Measurements from ENCODE around the gene MT1F. TPM values are rescaled to one million over a fixed set of nuclear protein-coding genes. Genes with fewer than 3 reads are reported as not detected.

The MT1F gene
- total RNA-seq, 1 experiment from 2014 or later = 2.1 TPM

- peak overlapping the region; percentile 93 for H3K27ac ChIP-seq (ENCODE audit: low read length)
- POLR2A ChIA-PET = no interaction called here
Measured at GRCh38 chr16:56616608-56617211, 41.0 kb upstream of the MT1F start.

DNA sequence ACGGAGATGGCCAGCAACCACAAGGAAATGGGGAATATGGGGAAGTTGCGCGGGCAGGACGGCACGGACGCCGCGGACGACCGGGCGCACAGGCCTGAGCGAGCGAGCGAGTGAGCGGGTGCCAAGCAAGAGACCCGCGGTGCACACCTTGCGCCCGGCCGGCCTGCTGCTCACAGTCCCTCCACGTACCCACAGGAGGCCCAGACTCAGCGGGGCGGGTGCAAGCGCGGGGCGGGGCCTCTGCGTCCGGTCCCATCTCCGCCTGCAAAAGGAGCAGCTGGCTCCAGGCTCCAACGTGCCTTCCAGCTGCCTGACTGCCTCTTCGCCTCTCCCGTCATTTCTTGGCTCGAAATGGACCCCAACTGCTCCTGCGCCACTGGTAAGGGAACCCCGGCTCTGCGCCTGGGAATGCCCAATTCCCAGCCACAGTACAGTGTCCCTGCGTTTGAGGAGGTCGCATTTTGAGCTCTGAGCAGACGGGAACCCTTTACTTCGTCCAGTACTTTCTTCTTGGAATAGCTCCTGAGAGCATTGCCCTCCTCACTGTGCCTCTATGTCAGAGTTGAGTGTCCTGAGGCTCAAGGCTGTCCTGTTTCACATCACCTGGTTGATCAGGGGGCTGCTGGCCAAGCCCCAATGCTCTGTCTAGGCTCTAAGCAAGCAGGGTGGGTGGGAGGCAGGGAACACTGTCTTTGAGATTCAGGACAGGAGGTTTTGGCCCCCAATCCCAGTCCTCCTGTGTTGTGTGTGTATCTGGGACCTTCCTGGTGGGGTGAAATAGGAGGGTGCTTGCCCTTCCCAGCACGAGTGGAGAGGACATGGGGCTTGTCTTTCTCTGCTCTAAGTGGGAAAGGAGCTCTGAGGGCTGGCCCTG, 40.3 kb upstream of the MT1F start:
- BruUV-seq (replicated peaks) = no TSS peak
- no peaks in the 10 kb centered on the region for H3K36me3 ChIP-seq (ENCODE audit: control insufficient read depth, insufficient read depth, low read length)
- H3K4me1 ChIP-seq (ENCODE audit: control insufficient read depth, insufficient read depth, low read length) = peaks cover 41% of the 10 kb centered on the region
- H3K9me3 ChIP-seq (ENCODE audit: control insufficient read depth, insufficient read depth, low read depth, low read length) = no peaks in the 10 kb centered on the region
- TF ChIP-seq, protein P1, sequence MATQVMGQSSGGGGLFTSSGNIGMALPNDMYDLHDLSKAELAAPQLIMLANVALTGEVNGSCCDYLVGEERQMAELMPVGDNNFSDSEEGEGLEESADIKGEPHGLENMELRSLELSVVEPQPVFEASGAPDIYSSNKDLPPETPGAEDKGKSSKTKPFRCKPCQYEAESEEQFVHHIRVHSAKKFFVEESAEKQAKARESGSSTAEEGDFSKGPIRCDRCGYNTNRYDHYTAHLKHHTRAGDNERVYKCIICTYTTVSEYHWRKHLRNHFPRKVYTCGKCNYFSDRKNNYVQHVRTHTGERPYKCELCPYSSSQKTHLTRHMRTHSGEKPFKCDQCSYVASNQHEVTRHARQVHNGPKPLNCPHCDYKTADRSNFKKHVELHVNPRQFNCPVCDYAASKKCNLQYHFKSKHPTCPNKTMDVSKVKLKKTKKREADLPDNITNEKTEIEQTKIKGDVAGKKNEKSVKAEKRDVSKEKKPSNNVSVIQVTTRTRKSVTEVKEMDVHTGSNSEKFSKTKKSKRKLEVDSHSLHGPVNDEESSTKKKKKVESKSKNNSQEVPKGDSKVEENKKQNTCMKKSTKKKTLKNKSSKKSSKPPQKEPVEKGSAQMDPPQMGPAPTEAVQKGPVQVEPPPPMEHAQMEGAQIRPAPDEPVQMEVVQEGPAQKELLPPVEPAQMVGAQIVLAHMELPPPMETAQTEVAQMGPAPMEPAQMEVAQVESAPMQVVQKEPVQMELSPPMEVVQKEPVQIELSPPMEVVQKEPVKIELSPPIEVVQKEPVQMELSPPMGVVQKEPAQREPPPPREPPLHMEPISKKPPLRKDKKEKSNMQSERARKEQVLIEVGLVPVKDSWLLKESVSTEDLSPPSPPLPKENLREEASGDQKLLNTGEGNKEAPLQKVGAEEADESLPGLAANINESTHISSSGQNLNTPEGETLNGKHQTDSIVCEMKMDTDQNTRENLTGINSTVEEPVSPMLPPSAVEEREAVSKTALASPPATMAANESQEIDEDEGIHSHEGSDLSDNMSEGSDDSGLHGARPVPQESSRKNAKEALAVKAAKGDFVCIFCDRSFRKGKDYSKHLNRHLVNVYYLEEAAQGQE (IDR thresholded peaks at IDR 0.05; ENCODE audit: insufficient read depth in 1 of 2, low read depth in 2 of 2, low read length in 1 of 2) = 0 out of 4 replicates have a peak, but pooled peaks of 1 of the 2 experiments have one; percentile 21
- TF ChIP-seq TCF7L2 (IDR thresholded peaks at IDR 0.05; ENCODE audit: low read depth, low read length) (no peak), POLR2AphosphoS5 (IDR thresholded peaks at IDR 0.05; ENCODE audit: low read depth, low read length) (peak; percentile 63), SIN3A (IDR thresholded peaks at IDR 0.05; ENCODE audit: borderline replicate concordance, insufficient read depth, low read depth, low read length) (no peak)
- TF ChIP-seq, protein P2, sequence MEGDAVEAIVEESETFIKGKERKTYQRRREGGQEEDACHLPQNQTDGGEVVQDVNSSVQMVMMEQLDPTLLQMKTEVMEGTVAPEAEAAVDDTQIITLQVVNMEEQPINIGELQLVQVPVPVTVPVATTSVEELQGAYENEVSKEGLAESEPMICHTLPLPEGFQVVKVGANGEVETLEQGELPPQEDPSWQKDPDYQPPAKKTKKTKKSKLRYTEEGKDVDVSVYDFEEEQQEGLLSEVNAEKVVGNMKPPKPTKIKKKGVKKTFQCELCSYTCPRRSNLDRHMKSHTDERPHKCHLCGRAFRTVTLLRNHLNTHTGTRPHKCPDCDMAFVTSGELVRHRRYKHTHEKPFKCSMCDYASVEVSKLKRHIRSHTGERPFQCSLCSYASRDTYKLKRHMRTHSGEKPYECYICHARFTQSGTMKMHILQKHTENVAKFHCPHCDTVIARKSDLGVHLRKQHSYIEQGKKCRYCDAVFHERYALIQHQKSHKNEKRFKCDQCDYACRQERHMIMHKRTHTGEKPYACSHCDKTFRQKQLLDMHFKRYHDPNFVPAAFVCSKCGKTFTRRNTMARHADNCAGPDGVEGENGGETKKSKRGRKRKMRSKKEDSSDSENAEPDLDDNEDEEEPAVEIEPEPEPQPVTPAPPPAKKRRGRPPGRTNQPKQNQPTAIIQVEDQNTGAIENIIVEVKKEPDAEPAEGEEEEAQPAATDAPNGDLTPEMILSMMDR (IDR thresholded peaks at IDR 0.05) = no peak
- ATAC-seq (peak; percentile 89), DNase-seq (ENCODE audit: low read depth, low spot score) (no peak)
- intact Hi-C loops (cut with micrococcal nuclease; ENCODE audit: unreplicated experiment) (no loop called here), in situ Hi-C loops (cut with HindIII; ENCODE audit: low pct_unique_long_range_greater_than_20kb, low sequenced_read_pairs) (no loop called here)
- POLR2A ChIA-PET = interaction anchor here (1.1 kb wide), 1 partner anchor 12 kb away, joined by 3 read pairs; no protein-coding TSS in a partner anchor
- H3K27ac ChIP-seq (ENCODE audit: low read length) = peak overlapping the region; percentile 93
- peak overlapping the region; percentile 51 to 76 for H3K4me3 ChIP-seq (ENCODE audit: low read depth in 2 of 2, low read length in 2 of 2)
- CTCF ChIA-PET = interaction anchor here (0.6 to 0.9 kb wide), 3 partner anchors 9 to 349 kb away, joined by 3 to 8 read pairs (median 5); partner anchors contain the start of gene MT2A
- H3K27me3 ChIP-seq (ENCODE audit: control insufficient read depth, insufficient read depth, low read length) = no peaks in the 10 kb centered on the region

More at GRCh38 chr16:56616608-56617211, 41.0 kb upstream of the MT1F start:
- in situ Hi-C loops (cut with HindIII; ENCODE audit: low pct_unique_long_range_greater_than_20kb, low sequenced_read_pairs) = no loop called here
- BruUV-seq (replicated peaks) = no TSS peak
- no peak for ATAC-seq
- H3K4me1 ChIP-seq (ENCODE audit: control insufficient read depth, insufficient read depth, low read length) = peaks cover 48% of the 10 kb centered on the region
- TF ChIP-seq SIN3A (IDR thresholded peaks at IDR 0.05; ENCODE audit: borderline replicate concordance, insufficient read depth, low read depth, low read length) (no peak), TCF7L2 (IDR thresholded peaks at IDR 0.05; ENCODE audit: low read depth, low read length) (no peak), POLR2AphosphoS5 (IDR thresholded peaks at IDR 0.05; ENCODE audit: low read depth, low read length) (no peak)
- TF ChIP-seq, protein P1 (IDR thresholded peaks at IDR 0.05; ENCODE audit: insufficient read depth in 1 of 2, low read depth in 2 of 2, low read length in 1 of 2) = no peak
- no peaks in the 10 kb centered on the region for H3K36me3 ChIP-seq (ENCODE audit: control insufficient read depth, insufficient read depth, low read length)
- no peaks in the 10 kb centered on the region for H3K9me3 ChIP-seq (ENCODE audit: control insufficient read depth, insufficient read depth, low read depth, low read length)
- H3K27me3 ChIP-seq (ENCODE audit: control insufficient read depth, insufficient read depth, low read length) = no peaks in the 10 kb centered on the region
- intact Hi-C loops (cut with micrococcal nuclease; ENCODE audit: unreplicated experiment) = no loop called here
- CTCF ChIA-PET = interaction anchor here (0.7 kb wide), 1 partner anchor 102 kb away, joined by 8 read pairs; no protein-coding TSS in a partner anchor
- DNase-seq (ENCODE audit: low read depth, low spot score) = no peak
- H3K4me3 ChIP-seq (ENCODE audit: low read depth in 2 of 2, low read length in 2 of 2) = peak overlapping the region; percentile 51 to 76

Data from Panc1 (cell line).